Upper lobe of left lung (tissue), 6 donors: ENCODE measurements around the gene TIMM23. TPM values are rescaled to one million over a fixed set of nuclear protein-coding genes. Genes with fewer than 3 reads are reported as not detected.

Experiments used
- ATAC-seq, 2 donors: fragments of 200-7000 bp; cut with Tn5 transposase; one replicate each; pipeline ENCODE4 v1.9.1; 2022; ENCODE audit warnings: mild to moderate bottlenecking in 2 of 2, moderate library complexity in 2 of 2; ENCODE audit not compliant: low FRiP score in 2 of 2
- DNase-seq, 2 donors: peaks; one replicate each; pipeline ENCODE4 v3.0.0-alpha.2; 2019 to 2020
- H3K27ac ChIP-seq, 4 donors: fragments of 200-600 bp; sonication (generic); one replicate each; pipeline ENCODE4 v1.5.1; 2016 to 2019
- H3K27me3 ChIP-seq, 4 donors: fragments of 200-600 bp; sonication (generic); one replicate each; pipeline ENCODE4 v1.5.1; 2017 to 2019
- H3K36me3 ChIP-seq, 4 donors: fragments of 200-600 bp; sonication (generic); one replicate each; pipeline ENCODE4 v1.5.1; 2016 to 2019
- H3K4me1 ChIP-seq, 4 donors: fragments of 200-600 bp; sonication (generic); one replicate each; pipeline ENCODE4 v1.5.1; 2018 to 2019
- H3K4me3 ChIP-seq, 4 donors: fragments of 200-600 bp; sonication (generic); one replicate each; pipeline ENCODE4 v1.5.1; 2017 to 2019; ENCODE audit warnings: mild to moderate bottlenecking in 2 of 4, moderate library complexity in 1 of 4
- H3K9me3 ChIP-seq, 4 donors: fragments of 200-600 bp; sonication (generic); one replicate each; pipeline ENCODE4 v1.5.1; 2018 to 2019
- EP300 ChIP-seq, 4 donors: sonication (generic); formaldehyde crosslinking; IDR thresholded peaks; one replicate each; pipeline ENCODE4 v1.5.1; 2017; ENCODE audit warnings: antibody characterized with exemption in 4 of 4, control low read depth in 2 of 4
- POLR2A ChIP-seq, 4 donors: fragments of 450-650 bp; IDR thresholded peaks; one replicate each; pipeline ENCODE4 v1.5.1; 2016 to 2017; ENCODE audit warnings: antibody characterized with exemption in 4 of 4, mild to moderate bottlenecking in 2 of 4
- POLR2AphosphoS5 ChIP-seq, 2 donors: sonication (generic); formaldehyde crosslinking; IDR thresholded peaks; one replicate each; pipeline ENCODE4 v1.5.1; 2017; ENCODE audit warnings: antibody characterized with exemption in 2 of 2
- WGBS, 2 donors: methylation state at CpG; one replicate each; pipeline ENCODE4 v1.1.5; 2017 to 2018; 5-methylcytosine and 5-hydroxymethylcytosine counted together
- small RNA-seq, 4 donors: library from RNA; depleted of rRNA; stranded (forward); fragments of <200 nt; gene quantifications; one replicate each; pipeline ENCODE3, GENCODE V24; 2016
- total RNA-seq, 6 donors: library from RNA; depleted of rRNA in 4 of 6; stranded (reverse); fragments of >200 nt in 4 of 6; gene quantifications; one replicate each; pipeline versions ENCODE4 v1.1.0 to v1.2.1, GENCODE V29; 2016 to 2021
- TF ChIP-seq, protein P1 (sequence below), 6 experiments: fragments of 450-650 bp in 4 of 6; fragments of 200-600 bp in 2 of 6; sonication (generic) in 2 of 6; IDR thresholded peaks; one replicate each; pipeline ENCODE4 v1.5.1; 2016 to 2019; ENCODE audit warnings: antibody characterized with exemption in 6 of 6
- donor health status: DM: no; HTN: no; CAD: no; lungs with moderate emphysema.
- donor health status: DM: no; HTN: yes; CAD: no; lungs with severe emphysema.

The TIMM23 gene
- total RNA-seq, 6 donors from 2014 or later: 15.8 to 57.6 (median 36.1) TPM

DNA sequence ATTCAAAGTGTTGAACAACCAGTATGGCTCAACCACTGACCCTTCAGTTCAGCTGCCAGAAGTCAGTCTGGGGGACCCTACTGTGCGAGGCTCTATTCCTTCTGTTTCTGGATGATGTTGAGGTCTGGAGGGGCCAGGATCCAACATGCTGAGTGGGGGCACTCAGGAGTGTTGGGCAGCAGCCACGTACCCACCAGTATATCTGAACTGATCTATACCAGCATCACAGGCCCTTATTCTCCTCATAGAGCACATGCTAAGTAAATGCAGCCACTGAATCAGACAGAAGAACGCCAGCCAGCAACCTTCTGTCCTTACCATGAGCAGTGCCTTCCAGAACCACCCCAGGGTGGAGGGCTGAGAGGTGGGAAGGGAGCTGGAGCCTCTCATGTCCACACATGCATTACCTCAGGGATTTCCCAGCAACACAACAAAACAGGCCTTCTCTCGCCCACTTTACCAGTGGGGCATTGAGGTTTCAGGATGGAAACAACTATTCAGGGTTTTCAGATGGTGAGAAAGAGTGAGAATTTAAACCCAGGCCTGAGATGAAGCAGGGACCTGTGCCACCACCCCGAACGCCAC lies 80.6 kb downstream of the TIMM23 start:
- no peaks in the 10 kb centered on the region for H3K4me1 ChIP-seq
- no peak for DNase-seq
- no peaks in the 10 kb centered on the region for H3K27me3 ChIP-seq
- no peak overlapping the region for H3K4me3 ChIP-seq
- H3K36me3 ChIP-seq: no peaks in the 10 kb centered on the region
- H3K27ac ChIP-seq: no peak overlapping the region
- no peak for TF ChIP-seq EP300 (IDR thresholded peaks at IDR 0.05)
- TF ChIP-seq POLR2AphosphoS5 (IDR thresholded peaks at IDR 0.05): no peak
- no peak for TF ChIP-seq POLR2A (IDR thresholded peaks at IDR 0.05)
- TF ChIP-seq, protein P1, sequence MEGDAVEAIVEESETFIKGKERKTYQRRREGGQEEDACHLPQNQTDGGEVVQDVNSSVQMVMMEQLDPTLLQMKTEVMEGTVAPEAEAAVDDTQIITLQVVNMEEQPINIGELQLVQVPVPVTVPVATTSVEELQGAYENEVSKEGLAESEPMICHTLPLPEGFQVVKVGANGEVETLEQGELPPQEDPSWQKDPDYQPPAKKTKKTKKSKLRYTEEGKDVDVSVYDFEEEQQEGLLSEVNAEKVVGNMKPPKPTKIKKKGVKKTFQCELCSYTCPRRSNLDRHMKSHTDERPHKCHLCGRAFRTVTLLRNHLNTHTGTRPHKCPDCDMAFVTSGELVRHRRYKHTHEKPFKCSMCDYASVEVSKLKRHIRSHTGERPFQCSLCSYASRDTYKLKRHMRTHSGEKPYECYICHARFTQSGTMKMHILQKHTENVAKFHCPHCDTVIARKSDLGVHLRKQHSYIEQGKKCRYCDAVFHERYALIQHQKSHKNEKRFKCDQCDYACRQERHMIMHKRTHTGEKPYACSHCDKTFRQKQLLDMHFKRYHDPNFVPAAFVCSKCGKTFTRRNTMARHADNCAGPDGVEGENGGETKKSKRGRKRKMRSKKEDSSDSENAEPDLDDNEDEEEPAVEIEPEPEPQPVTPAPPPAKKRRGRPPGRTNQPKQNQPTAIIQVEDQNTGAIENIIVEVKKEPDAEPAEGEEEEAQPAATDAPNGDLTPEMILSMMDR (IDR thresholded peaks at IDR 0.05): no peak
- no peak for ATAC-seq
- no peaks in the 10 kb centered on the region for H3K9me3 ChIP-seq
- WGBS, 2 donors: 70 to 78% methylated on average over 4 to 6 of the region's 6 CpGs

Small RNAs within 50 kb of the gene (small RNA-seq; reads per million reads assigned to genes)
- gene SNORA74C-1: 0 reads per million in 4 donors

Other genes with a start within 250 kb of the TIMM23 start
- 10 to 100 TPM; 28.0 to 73.3 (median 44.2) TPM for gene WASHC2C, start 245.2 kb upstream of the TIMM23 start, total RNA-seq
- gene AGAP4, start 125.0 kb upstream of the TIMM23 start, total RNA-seq: 10 to 100 TPM in 5 of 6 donors, 1 to 10 TPM in 1; 7.7 to 53.4 (median 12.7) TPM
- gene NCOA4, start 58.1 kb downstream of the TIMM23 start, total RNA-seq: 100 to 1,000 TPM in 4 of 6 donors, 10 to 100 TPM in 2; 57.6 to 184 (median 144) TPM
- gene MSMB, start 73.8 kb downstream of the TIMM23 start, total RNA-seq: 1 to 10 TPM in 1 of 6 donors, not detected in 5; 7.8 TPM